AG20443 (cell line): ENCODE data around the gene PLK2.

Experiments used
- DNase-seq: peaks from one replicate; pipeline ENCODE4 v3.0.0; 2012; ENCODE audit warnings: low spot score, mixed read lengths

Gene PLK2

DNA sequence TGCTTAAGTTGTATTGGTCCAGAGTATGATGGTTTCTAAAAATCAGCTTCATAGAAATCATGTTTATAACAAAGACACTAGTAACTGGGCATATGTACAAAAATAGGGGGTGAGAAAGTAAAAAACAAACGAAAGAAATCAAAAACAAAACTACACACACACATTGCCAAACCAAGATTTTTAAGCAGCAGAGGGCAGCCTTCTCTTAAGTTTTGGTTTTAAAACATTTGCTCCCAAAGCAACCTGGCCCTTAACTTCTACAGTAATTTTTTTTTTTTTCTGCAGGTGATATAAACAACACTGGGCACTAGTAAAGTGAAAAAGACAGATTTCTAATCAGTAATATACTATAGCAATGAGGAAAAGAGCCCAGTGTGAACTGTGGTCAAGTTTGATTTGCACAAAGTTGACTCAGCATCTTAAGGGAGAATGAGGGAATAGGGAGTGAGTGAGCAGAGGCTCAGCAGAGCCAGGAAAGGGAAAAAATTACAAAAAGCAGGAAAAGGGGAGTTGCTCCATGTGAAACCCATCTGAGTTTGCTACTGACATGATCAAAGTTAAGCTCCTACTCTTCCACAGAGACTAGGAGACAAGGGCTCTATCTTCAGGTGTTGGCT lies 18.0 kb upstream of the PLK2 start:
- DNase-seq, result no peak

DNA sequence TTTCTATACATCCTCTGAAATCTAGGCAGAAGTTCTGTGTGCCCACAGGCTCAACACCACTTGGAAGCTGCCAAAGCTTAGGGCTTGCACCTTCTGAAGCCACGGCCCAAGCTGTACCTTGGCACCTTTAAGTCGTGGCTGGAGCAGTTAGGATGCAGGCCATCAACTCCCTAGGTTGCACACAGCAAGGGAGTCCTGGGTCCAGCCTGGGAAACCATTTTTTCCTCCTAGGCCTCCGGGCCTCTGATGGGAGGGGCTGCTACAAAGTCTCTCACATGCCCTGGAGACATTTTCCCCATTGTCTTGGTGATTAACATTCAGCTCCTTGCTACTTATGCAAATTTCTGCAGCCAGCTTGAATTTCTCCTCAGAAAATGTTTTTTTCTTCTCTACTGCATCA lies 15.5 kb upstream of the PLK2 start:
- DNase-seq, result no peak

DNA sequence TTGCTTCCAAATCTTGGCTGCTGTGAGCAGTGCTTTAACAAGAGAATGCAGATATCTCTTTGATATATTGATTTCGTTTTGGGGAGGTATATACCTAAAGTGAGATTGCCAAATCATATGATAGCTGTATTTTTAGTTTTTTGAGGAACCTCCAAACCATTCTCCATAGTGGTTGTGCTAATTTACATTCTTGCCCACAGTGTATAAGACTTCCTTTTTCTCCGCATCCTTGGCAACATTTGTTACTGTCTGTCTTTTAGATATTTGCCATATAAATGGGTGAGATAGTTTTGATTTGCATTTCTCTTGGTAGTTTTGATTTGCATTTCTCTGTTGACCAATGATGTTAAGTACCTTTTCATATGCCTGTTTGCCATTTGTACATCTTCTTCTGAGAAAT lies 10.0 kb upstream of the PLK2 start:
- DNase-seq, result no peak

DNA sequence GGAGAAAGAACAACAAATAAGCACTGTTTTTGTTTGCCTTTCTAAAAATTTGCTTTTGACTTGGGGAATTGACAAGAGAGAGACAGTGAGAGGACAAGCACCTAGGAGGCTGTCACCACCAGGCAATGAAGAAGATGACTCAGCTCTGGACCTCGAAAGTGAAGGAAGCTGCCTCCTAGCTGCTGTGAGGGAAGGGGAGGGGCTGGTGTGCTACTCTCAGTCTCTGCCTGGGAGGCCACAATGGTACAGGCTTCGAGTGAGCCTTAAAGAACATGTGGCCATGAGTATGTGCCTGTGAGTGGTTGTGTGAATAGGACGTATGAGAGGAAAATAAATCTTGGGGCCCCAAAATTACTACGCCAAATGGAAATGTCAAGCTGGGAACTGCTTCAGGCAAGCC lies 7.1 kb upstream of the PLK2 start:
- DNase-seq, result peak; percentile 43

DNA sequence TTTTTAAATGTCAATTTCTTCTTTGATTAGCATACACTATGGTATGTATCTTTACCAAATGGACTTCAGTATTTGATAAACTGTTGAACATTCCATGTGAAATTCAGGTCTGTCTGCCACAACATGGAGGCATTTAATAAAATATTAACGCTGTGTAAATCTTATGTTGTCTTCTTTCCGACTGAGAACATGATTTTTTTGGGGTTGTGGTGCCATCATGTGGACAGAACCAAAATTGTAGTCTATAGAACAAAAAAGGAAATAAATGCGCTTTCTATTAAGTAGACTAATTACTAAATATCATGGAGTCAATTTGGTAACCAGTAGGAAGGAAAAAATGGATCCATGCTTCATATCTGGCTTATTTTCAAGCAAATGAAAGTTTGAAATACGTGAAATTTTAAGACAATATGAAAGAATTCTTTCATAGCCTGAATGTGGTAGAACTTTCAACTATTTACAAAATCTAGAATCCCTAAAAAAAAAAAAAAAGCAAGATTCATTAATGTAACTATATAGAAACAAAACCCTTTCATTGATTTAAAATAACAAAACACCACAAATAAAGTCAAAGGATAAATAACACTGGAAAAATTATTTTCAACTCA lies 2.8 kb upstream of the PLK2 start:
- peak; percentile 33 for DNase-seq

DNA sequence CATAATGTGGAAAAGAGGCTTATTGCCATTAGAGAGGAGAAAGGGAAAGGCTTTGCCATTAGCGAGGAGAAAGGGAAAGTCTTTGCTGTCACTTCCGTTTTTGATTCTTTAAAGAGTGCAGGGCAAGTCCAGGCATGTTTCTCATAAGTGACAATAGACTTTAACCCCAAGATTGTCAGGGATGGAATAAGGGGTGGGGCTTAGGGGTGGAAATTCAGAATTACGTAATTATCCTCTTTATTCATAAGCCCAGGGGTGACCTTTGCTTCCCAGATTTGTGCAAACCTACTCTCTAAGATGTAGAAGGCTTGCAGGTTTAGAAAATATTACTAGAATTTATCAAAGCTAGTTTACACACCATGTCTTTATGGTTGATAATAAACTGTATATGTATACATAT lies 2.3 kb upstream of the PLK2 start:
- no peak for DNase-seq

DNA sequence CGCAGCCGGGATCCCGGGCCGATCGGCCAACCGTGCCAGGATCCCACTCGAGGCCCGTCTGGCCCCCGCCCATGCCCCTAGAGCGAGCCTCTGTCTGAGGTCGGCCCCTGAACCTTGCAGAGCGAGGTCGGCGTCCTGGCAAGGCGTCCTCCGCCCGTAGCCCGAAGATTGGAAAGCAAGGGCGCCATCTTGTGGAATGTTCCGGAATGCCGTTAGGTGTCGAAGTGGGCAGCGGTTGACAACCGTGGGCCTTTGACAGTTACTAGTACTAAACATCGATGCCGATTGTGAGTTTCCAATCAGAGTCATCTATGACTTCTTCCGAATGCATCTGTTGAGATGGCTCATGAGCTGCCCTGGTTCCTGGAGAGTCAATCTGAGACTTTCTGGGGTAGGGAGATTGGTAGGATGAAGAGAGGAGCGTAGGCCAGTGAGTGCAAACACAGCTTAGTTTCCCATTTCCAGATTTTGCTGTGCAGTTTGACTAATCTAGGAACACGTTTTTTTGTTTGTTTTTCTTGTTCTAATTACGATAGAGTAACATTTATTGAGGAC lies 923 bp upstream of the PLK2 start:
- peak; percentile 87 for DNase-seq

DNA sequence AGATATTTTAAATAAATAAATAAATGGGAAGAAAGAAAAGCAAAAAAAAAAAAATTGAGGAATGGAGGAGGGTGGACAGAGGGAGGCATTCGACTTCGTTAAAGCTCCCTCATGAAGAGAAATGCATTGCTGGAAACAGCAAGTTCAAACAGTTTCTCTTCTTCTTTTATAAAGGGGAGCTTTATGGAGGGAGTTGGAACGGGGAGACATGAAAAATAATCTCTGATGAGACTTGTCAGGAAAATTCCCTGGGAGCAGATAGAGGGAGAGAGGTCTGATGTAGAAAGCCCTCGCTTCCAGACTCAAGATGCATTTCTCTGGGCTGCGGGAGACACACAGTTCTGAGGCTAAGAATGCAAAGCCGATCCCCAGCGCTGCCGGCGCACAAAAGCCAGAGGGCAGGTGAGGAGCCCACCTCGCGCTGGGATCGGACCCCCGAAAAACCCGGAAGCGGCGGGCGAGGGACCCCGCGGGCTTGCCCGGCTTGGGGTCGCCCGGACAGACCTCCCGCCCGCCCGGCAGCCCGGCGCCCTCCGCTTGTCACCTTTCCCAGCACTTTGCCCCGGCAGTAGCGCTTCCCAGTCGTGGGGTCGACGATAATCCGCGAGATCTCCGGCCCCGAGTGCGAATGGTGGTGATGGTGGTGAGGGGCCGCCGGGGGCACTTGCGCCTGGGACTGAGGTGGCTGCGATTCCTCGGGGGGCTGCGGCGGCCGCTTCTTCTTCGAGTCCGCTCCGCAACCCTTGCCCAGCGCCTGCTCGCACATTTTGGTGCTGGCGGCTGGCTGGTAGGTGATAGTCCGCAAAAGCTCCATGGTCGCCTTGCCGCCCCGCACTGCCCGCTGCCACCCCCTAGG lies 512 bp downstream of the PLK2 start:
- peak; percentile 29 for DNase-seq

DNA sequence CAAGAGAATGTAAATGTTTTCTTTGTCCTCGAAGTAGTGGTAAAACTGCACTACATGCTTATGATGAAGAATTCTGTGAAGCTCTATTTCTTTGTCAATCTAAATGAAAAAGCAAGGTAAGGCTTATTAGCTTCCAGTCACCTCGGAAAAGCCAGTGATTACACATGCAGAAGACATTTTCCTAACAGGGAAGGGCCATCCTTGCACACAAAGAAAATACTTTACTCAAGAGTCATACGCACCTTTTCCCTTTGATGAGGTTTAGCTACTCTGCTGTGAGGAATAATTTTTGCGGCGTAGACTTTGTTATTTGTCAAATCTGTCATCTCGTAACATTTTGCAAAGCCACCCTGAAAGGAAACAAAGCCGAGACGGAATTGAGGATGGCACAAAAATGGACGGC lies 1.1 kb downstream of the PLK2 start:
- DNase-seq, result no peak

DNA sequence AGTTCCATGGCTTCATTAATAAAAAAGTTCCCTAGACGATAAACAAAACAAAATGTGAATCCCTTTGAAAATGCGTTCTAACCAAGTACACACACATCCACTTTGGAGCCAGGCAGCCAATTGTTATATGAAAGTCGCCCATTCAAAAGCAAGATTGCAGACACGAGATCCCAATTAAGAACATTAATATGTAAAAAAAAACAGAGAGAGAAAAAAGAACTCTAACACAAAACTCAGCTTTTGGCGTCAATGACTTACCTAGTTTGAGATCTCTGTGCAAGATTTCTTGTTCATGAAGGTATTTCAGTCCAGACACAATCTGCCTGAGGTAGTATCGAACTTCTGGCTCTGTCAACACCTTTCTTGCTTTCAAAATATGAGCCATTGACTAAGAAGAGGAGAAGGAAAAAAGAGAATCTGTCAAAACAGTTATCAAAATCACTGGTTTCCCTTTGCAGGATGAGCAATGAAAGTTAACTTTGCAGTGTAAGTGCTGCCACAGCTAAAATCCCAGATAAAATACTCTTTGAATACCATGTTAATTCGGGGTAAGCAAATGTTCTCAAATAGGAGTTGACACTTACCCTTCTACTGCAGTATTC lies 1.6 kb downstream of the PLK2 start:
- no peak for DNase-seq

DNA sequence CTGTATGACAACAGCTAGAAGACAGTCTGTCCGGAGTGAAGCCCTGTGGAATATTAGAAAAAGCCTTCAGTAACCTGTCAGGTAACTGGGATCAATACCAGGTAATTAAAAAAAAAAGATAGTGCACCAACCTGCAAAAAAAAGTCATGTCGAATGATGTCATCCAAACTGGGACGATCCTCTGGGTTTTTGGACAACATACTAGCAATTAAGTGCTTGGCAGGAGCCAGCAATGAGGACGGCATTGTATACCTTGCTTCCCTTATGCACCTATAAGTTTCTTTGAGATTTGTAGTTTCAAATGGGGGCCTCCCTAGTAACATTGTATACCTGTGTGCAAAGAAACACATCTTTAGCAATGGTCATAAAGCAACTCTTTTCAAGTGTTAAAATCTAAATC lies 2.8 kb downstream of the PLK2 start:
- DNase-seq, result no peak

DNA sequence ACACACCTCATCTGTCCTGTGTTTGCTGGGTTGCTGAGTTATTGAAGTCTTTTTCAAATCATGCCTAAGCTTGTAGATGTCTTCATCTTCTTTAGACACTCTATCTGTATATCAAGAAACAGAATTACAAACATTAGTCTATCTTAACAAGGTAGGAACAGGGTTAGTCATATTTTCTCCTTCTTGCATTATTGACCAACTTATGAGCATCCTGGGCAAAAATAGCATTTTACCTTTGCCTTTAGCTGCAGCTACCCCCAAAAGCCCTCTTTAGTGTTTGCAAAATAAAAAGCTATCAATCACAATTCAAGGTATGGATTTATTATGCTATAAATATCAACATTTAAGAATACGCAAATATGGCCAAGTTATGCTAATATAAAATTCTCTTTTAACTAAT lies 3.4 kb downstream of the PLK2 start:
- DNase-seq, result no peak

DNA sequence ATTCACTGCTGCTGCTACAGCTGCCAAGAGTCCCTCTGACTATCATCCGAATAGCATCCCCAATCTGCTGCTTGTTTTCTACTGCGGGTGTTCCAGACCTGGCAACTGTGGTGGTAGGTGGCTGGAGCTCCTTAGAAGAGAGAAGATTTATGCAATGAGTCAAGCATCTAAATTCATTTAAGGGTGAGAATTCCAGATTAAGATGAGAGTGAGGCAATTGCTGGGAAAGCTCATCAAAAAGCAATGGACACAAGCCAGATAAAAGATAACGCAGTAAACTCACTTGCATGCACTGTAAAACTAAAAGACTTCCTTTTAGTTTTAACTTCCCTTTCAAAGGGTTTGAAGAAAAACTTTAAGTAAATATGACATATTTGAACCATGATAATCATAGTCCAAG lies 3.9 kb downstream of the PLK2 start:
- no peak for DNase-seq

DNA sequence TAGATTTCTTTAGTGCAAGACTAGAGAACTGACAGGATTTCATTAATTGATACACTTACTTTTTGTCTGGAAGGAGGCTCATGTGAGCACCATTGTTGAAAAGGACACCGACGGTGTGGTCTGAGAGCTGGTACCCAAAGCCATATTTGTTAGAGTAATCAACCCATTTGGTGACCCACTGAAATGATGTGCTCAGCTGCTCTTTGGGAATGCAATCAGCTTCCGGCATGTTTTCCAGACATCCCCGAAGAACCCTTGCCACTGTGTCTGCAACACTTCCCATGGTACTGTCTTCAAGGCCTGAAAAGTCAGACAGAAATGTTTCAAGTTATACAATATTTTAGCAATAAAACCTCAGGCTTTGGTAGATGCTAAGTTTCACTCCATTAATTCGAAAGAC lies 4.4 kb downstream of the PLK2 start:
- DNase-seq, result no peak

DNA sequence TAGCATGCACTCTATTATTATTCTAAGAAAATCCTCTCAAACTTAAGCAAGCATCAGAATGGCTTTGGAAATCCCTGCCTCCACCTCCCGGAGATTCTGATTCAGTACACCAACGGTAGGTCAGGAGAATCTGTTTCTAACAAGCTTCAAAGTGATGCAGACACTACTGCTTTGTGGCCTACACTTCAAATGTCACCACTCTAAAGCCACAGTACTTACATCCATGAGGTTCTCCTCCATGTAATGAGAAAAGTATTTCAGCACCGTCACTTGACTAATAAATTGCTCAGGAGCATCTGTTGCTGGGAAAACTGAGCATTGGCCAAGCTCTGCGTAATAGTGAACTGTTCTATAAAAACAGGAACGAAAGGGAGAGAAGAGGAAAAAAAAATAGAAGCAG lies 4.8 kb downstream of the PLK2 start:
- DNase-seq, result no peak

DNA sequence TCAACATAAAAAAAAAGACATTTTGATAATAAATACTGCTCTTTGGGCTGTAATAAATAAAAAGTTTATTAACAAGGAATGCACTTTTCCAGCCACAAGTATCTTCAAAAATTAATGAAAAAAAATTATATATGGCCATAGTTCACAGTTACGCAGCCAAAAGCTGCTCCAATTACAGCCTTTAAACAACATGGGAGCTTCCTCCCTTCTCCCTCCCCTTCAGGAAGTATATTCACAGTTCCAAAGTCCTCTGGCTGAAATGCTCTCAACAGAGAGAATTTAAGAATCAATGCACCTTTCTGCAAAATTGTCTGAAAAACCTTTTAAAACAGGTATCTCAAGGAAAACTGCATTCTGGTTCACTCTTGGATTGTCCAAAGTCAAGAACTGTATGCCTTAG lies 5.9 kb downstream of the PLK2 start:
- DNase-seq, result no peak

DNA sequence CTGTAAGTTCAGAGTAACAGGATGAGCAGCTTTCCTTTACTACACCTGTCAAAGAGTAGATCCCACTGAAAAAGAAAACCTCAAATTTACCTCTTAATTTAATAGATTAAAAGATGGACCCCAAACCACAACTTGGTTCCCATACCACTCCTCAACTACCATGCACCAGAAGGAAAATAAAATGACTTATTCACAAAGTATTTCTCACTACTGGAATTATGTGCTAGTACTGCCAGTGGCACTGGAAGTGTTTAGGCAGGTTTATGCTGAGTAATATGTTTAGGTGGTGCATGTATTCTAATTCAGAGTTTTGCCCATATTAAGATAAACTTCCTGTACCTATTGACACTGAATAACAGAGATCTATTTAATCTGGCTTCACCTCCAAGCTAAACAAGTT lies 6.6 kb downstream of the PLK2 start:
- DNase-seq, result no peak

DNA sequence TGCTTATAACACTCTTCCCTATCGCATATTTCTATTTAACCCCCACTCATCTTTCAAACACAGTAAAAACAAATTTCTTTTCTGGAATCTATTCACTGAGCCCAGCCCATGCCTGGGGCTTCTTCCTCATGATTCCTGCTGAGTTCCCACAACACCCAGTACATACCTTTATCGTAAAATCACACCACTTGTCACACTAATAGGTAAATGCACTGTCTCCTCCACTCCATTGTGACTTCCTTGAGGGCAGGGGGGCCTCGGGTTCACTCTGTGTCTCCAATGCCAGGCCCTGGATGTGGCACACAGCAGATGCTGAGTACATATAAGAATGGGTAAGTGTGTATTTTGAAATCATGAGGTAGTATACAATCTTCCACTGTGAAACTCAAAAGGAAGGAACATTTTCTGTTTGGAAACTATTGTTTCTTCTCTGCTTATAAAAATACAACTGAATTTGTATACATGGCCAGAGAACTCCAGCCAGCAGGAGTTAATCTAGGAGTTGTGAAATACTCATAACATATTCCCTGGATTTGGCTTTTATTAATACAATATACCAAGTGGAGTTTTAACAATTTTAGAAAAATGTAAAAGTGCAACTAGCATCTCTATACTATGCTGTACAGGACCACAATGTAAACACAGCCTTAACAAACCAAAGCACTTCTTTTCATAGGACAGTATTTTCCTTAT lies 7.2 kb downstream of the PLK2 start:
- no peak for DNase-seq

DNA sequence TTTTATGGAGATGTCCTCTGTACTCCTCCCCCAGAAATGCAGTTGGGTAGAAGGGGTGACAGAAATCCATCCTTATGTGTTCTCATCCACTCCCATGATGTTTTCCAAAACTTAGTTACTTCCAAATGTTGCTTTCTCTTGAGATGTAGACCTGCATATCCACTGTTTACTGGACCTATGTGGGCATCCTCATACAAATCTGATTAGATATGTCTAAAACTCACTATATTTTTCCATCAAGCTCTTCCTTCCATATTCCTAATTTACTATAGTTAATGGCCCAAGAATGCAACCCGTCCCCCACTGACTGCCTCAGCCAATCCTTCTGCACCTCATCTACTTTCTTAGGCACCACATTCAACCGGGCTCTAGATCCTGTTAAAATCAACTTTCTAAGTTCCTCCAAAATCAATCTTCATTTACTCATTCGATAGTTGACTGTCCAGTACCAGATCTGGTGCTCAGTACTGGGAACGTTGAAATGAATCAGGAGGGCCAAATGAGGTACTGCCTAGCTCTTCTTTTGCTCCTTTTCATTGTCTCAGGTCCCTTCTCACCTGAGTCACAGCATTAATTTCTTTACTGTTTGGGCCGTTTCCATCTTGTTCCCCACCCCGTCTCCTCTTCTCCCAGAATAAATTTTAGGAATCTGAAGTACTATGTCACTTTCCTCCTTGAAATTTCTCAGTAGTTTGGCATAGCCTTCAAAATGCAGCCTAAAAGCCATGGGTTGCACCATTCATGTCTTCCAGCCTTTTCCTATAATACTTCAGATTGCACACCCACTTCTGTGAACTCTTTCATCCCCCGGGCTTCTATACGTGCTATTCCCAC lies 7.9 kb downstream of the PLK2 start:
- DNase-seq, result no peak

DNA sequence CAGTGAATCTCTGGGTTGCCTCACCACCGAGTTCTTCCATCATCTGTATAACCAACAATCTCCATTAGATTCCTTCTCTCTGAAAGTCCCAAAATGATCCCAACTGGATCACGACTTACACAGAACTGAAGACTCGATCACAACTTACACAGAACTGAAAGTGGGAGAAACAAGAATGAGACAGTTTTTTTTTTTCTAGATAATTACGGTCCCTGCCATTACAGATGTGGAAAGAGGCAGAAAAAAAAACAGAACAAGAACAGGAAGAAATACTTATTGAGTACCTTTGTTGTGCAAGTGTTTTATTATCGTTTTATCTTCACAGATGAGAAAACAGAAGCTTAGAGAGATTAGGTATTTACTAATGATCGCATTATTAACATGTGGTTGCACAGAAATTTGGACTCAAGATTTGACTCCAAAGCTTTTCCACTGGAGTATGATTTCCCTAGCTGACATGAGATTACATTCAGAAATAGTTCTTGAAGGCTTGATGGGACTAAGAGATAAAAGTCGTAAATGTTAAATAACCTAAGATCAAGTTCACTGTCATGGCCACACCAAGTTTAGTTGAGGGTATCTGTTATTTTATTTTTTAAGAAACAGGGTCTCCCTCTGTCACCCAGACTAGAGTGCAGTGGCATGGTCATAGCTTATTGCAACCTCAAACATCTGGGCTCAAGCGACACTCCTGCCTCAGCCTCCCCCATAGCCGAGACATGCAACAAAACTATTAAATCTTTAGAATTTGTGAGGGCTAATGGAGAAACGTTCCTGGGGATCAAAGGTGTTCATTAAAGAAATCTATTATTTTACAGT lies 8.9 kb downstream of the PLK2 start:
- DNase-seq, result no peak
